GM19438 (cell line): ENCODE results near the gene TUBB3.
"Not testable (repeated sequence)": the region's sequence is repeated elsewhere in the genome, so short reads cannot be mapped to it uniquely, and the experiment has no call there.

Experiments used
- ATAC-seq: cut with Tn5 transposase; IDR thresholded peaks from one replicate; pipeline ENCODE4 v1.9.1; 2021; ENCODE audit warnings: low read depth; ENCODE audit not compliant: unreplicated experiment

Gene TUBB3

GRCh38 chr16:89922884-89923639 is at the start of gene TUBB3:
TSS of gene TUBB3 (plus strand) at chr16:89923342. CDS start at chr16:89923402, 60 bp downstream.
- no peak for ATAC-seq

- ATAC-seq, result peak; percentile 56
Measured at GRCh38 chr16:89873972-89874689, 49.0 kb upstream of the TUBB3 start.

- ATAC-seq, result not testable (repeated sequence)
Measured at GRCh38 chr16:89879123-89879522, 44.0 kb upstream of the TUBB3 start.

GRCh38 chr16:89880477-89881367 is 42.4 kb upstream of the TUBB3 start:
- ATAC-seq, result no peak

- ATAC-seq, result no peak
Measured at GRCh38 chr16:89881368-89881730, 41.8 kb upstream of the TUBB3 start.

GRCh38 chr16:89883346-89884040 is 39.6 kb upstream of the TUBB3 start:
- no peak for ATAC-seq

- no peak for ATAC-seq
Measured at GRCh38 chr16:89884041-89884421, 39.1 kb upstream of the TUBB3 start.

- no peak for ATAC-seq
Measured at GRCh38 chr16:89887243-89887642, 35.9 kb upstream of the TUBB3 start.

GRCh38 chr16:89890200-89890599 is 32.9 kb upstream of the TUBB3 start:
- no peak for ATAC-seq

- ATAC-seq, result no peak
Measured at GRCh38 chr16:89890886-89891657, 32.1 kb upstream of the TUBB3 start.

- no peak for ATAC-seq
Measured at GRCh38 chr16:89892055-89892630, 31.0 kb upstream of the TUBB3 start.

GRCh38 chr16:89892635-89893034 is 30.5 kb upstream of the TUBB3 start:
- ATAC-seq, result no peak

- no peak for ATAC-seq
Measured at GRCh38 chr16:89893642-89894548, 29.2 kb upstream of the TUBB3 start.

- ATAC-seq, result no peak
Measured at GRCh38 chr16:89895482-89896250, 27.5 kb upstream of the TUBB3 start.

- ATAC-seq, result no peak
Measured at GRCh38 chr16:89897204-89897603, 25.9 kb upstream of the TUBB3 start.

GRCh38 chr16:89898201-89898967 is 24.8 kb upstream of the TUBB3 start:
- ATAC-seq, result no peak
